K562 (cell line): Measurements from ENCODE around the gene LRRC26. TPM values are rescaled to one million over a fixed set of nuclear protein-coding genes. Genes with fewer than 3 reads are reported as not detected.

Source experiments
- CHCHD3 ChIP-seq: fragments of 250-450 bp; sonication (Bioruptor Pico); IDR thresholded peaks from 2 replicates; pipeline ENCODE4 v2.1.2; 2022; ENCODE audit warnings: mild to moderate bottlenecking
- CTCFL ChIP-seq: IDR thresholded peaks from 2 replicates; pipeline ENCODE4 v1.6.1; 2011; ENCODE audit warnings: borderline replicate concordance, low read depth, mild to moderate bottlenecking, moderate library complexity, low read length; ENCODE audit not compliant: insufficient read depth, poor library complexity, severe bottlenecking
- CXXC5 ChIP-seq: fragments of 250-450 bp; sonication (Bioruptor Pico); IDR thresholded peaks from 2 replicates; pipeline ENCODE4 v1.8.0; 2022; ENCODE audit warnings: inconsistent platforms, mild to moderate bottlenecking, moderate library complexity
- DIDO1 ChIP-seq: fragments of 450-650 bp; IDR thresholded peaks from 2 replicates; pipeline ENCODE4 v1.6.1; 2016; ENCODE audit warnings: low read depth, missing biosample characterization, missing genetic modification characterization
- DLX4 ChIP-seq: fragments of 250-450 bp; sonication (Bioruptor Pico); IDR thresholded peaks from 2 replicates; pipeline ENCODE4 v1.6.1; 2021; ENCODE audit warnings: mild to moderate bottlenecking
- DMBX1 ChIP-seq: fragments of 250-450 bp; sonication (Bioruptor Pico); IDR thresholded peaks from 2 replicates; pipeline ENCODE4 v1.8.0; 2022; ENCODE audit warnings: inconsistent platforms, mild to moderate bottlenecking, moderate library complexity, borderline replicate concordance
- EWSR1 ChIP-seq: fragments of 450-650 bp; IDR thresholded peaks from 2 replicates; pipeline ENCODE4 v1.6.1; 2018; ENCODE audit warnings: borderline replicate concordance, mild to moderate bottlenecking, low read depth, moderate library complexity; ENCODE audit not compliant: partially characterized antibody
- GABPB1 ChIP-seq: sonication (generic); formaldehyde crosslinking; IDR thresholded peaks from 2 replicates; pipeline ENCODE4 v1.8.0; 2022; ENCODE audit warnings: mild to moderate bottlenecking, missing genetic modification reagents
- GATA2 ChIP-seq: sonication (generic); formaldehyde crosslinking; IDR thresholded peaks from 2 replicates; pipeline ENCODE4 v1.4.0; 2020; ENCODE audit warnings: mild to moderate bottlenecking, missing genetic modification reagents
- HMGXB4 ChIP-seq: sonication (generic); formaldehyde crosslinking; IDR thresholded peaks from 2 replicates; pipeline ENCODE4 v1.8.1; 2023; ENCODE audit warnings: mild to moderate bottlenecking, missing genetic modification reagents
- HOXB6 ChIP-seq: fragments of 250-450 bp; sonication (Bioruptor Pico); IDR thresholded peaks from 2 replicates; pipeline ENCODE4 v1.5.1; 2022; ENCODE audit warnings: mild to moderate bottlenecking, borderline replicate concordance
- KAT7 ChIP-seq: sonication (generic); formaldehyde crosslinking; IDR thresholded peaks from 2 replicates; pipeline ENCODE4 v1.8.0; 2022; ENCODE audit warnings: missing genetic modification reagents, mild to moderate bottlenecking, borderline replicate concordance
- KLF1 ChIP-seq: fragments of 450-650 bp; IDR thresholded peaks from 2 replicates; pipeline ENCODE4 v1.6.1; 2016; ENCODE audit warnings: missing genetic modification characterization, missing compliant biosample characterization
- LARP7 ChIP-seq: fragments of 450-650 bp; IDR thresholded peaks from 2 replicates; pipeline ENCODE4 v1.6.1; 2016
- MAFK ChIP-seq: IDR thresholded peaks from 2 replicates; pipeline ENCODE4 v1.6.1; 2011; ENCODE audit warnings: low read length, improper control_type of control experiment
- NONO ChIP-seq, 2 experiments: fragments of 200-400 bp in 1 of 2; fragments of 450-650 bp in 1 of 2; formaldehyde crosslinking in 1 of 2; IDR thresholded peaks; 2 replicates each; pipeline ENCODE4 v1.6.1; 2017; ENCODE audit warnings: low read depth in 2 of 2, mild to moderate bottlenecking in 2 of 2, moderate library complexity in 2 of 2, low read length in 1 of 2
- SRSF9 ChIP-seq: fragments of 200-400 bp; formaldehyde crosslinking; IDR thresholded peaks from 2 replicates; pipeline ENCODE4 v1.6.1; 2017; ENCODE audit warnings: low read depth, low read length, borderline replicate concordance
- ZNF174 ChIP-seq: fragments of 250-450 bp; sonication (Bioruptor Pico); IDR thresholded peaks from 2 replicates; pipeline ENCODE4 v1.4.0; 2020; ENCODE audit warnings: mild to moderate bottlenecking
- ZNF253 ChIP-seq: fragments of 250-450 bp; sonication (Bioruptor Pico); conservative IDR thresholded peaks from 2 replicates; pipeline ENCODE4 v1.6.1; 2021; ENCODE audit warnings: mild to moderate bottlenecking
- ZNF449 ChIP-seq: fragments of 250-450 bp; sonication (Bioruptor Pico); IDR thresholded peaks from 2 replicates; pipeline ENCODE4 v1.8.0; 2022; ENCODE audit warnings: moderate library complexity, mild to moderate bottlenecking, inconsistent platforms
- ZNF507 ChIP-seq: conservative IDR thresholded peaks from 2 replicates; pipeline ENCODE4 v1.6.1; 2017; ENCODE audit warnings: missing genetic modification characterization, missing compliant biosample characterization
- ZNF589 ChIP-seq: fragments of 200-800 bp; sonication (Bioruptor generic); IDR thresholded peaks from 2 replicates; pipeline ENCODE4 v1.6.1; 2016; ENCODE audit warnings: low read depth, missing genetic modification characterization, missing compliant biosample characterization
- ZNF717 ChIP-seq: fragments of 250-450 bp; sonication (Bioruptor Pico); IDR thresholded peaks from 2 replicates; pipeline ENCODE4 v1.5.0; 2021
- polyA plus RNA-seq, 8 experiments: library from polyadenylated mRNA; depleted of rRNA in 4 of 8; stranded (reverse) in 5 of 8; unstranded in 3 of 8; fragments of >200 nt; fragmentation: Nextera tagmentation in 2 of 8; fragmentation: Illumina TruSeq in 1 of 8; extraction: Ambion mirVana in 2 of 8; extraction: Trizol in 1 of 8; gene quantifications; 2 replicates each; pipeline versions ENCODE4 v1.2.1 to v1.2.3, GENCODE V29; 2011 to 2014; ENCODE audit warnings: inconsistent platforms in 1 of 8, missing spikeins in 1 of 8
- total RNA-seq, 7 experiments: library from RNA; depleted of rRNA in 6 of 7; stranded (reverse); fragments of >200 nt in 6 of 7; fragmentation: Illumina TruSeq in 2 of 7; extraction: Trizol in 2 of 7; gene quantifications; 2 replicates each; pipeline versions ENCODE4 v1.2.1 to v1.2.3, GENCODE V29; 2011 to 2021; ENCODE audit warnings: low replicate concordance in 1 of 7

LRRC26 gene
- total and polyA plus RNA-seq, 9 of the 15 experiments (the other 6 are each of a cell fraction or from before 2014, with no cell fraction given) = not detected

- TF ChIP-seq CHCHD3 (CRISPR knock-in tag) (no peak), ZNF589 (CRISPR knock-in tag) (no peak), LARP7 (no peak), ZNF253 (no peak), GATA2 (CRISPR knock-in tag) (no peak), KAT7 (CRISPR knock-in tag) (0 out of 2 replicates have a peak, but pooled peaks have one; percentile 56), ZNF174 (CRISPR knock-in tag) (no peak), ZNF717 (CRISPR knock-in tag) (no peak), CXXC5 (peak; percentile 94), ZNF449 (CRISPR knock-in tag) (no peak), EWSR1 (no peak), MAFK (peak; percentile 36; the same call in 1 of the 2 replicates), DIDO1 (tag) (peak; percentile 94), GABPB1 (CRISPR knock-in tag) (peak; percentile 89), NONO (IDR thresholded peaks at IDR 0.05; ENCODE audit: low read depth in 2 of 2, low read length in 1 of 2) (peak in 1 of 2 experiments; percentile 86), ZNF507 (tag) (no peak), CTCFL (peak; percentile 9), KLF1 (tag) (no peak; the same call in none of the 2 replicates), HOXB6 (no peak), DLX4 (no peak), SRSF9 (no peak), HMGXB4 (CRISPR knock-in tag) (peak; percentile 72; the same call in 1 of the 2 replicates), DMBX1 (no peak)
Observed at GRCh38 chr9:137188490-137189296, 18.8 kb upstream of the LRRC26 start, which contains the start of the genes ANAPC2 and SSNA1 (continued).
